ENCODE measurements around the gene CLDN5.

DNA sequence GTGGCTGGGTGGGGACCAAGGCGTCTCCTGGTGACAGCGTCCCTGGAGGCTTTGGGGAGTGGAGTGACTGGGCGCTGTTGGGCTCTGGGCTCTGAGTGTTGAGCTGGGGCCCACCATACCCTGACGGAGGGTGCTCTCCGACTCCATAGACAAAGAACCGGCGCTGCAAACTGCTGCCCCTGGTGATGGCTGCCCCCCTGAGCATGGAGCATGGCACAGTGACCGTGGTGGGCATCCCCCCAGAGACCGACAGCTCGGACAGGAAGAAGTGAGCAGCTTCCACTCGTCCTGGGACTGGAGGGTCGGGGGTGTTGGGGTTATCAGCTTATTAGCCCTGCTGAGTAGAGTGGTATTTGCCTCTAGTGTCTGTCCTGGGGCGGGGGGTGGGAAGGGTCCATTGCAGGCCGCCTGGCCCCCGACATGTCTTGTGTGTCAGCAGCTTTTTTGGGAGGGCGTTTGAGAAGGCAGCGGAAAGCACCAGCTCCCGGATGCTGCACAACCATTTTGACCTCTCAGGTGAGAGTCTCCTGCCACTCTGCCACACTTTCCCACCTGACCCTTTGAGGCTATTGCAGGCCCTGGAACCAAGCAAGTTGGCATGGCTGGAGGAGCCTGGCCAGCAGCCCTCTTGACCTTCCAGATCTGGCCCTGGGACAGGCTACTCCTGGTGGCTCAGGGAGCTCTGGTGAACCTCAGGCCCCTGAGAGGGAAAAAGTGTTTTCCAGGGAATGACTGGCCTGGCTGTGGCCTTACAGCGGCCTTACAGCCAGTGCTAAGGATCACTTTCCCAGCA, 7.6 kb downstream of the CLDN5 start:
- TF ChIP-seq, protein P1, sequence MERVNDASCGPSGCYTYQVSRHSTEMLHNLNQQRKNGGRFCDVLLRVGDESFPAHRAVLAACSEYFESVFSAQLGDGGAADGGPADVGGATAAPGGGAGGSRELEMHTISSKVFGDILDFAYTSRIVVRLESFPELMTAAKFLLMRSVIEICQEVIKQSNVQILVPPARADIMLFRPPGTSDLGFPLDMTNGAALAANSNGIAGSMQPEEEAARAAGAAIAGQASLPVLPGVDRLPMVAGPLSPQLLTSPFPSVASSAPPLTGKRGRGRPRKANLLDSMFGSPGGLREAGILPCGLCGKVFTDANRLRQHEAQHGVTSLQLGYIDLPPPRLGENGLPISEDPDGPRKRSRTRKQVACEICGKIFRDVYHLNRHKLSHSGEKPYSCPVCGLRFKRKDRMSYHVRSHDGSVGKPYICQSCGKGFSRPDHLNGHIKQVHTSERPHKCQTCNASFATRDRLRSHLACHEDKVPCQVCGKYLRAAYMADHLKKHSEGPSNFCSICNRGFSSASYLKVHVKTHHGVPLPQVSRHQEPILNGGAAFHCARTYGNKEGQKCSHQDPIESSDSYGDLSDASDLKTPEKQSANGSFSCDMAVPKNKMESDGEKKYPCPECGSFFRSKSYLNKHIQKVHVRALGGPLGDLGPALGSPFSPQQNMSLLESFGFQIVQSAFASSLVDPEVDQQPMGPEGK (tag by site-specific recombination; IDR thresholded peaks at IDR 0.05), result no peak
- TF ChIP-seq GLIS1 (tag by site-specific recombination; IDR thresholded peaks at IDR 0.05) (no peak), ZBTB1 (tag by site-specific recombination; IDR thresholded peaks at IDR 0.05) (no peak), ZFHX2 (tag by site-specific recombination; conservative IDR thresholded peaks at IDR 0.05) (no peak), OSR2 (tag by site-specific recombination; IDR thresholded peaks at IDR 0.05) (no peak), PBX3 (CRISPR knock-in tag; IDR thresholded peaks at IDR 0.05) (no peak), ZNF514 (tag by site-specific recombination; IDR thresholded peaks at IDR 0.05) (no peak), KLF16 (tag by site-specific recombination; IDR thresholded peaks at IDR 0.05) (no peak), ZNF623 (tag by site-specific recombination; IDR thresholded peaks at IDR 0.05) (no peak), CTCF (tag by site-specific recombination; IDR thresholded peaks at IDR 0.05) (no peak), YY1 (tag by site-specific recombination; IDR thresholded peaks at IDR 0.05) (no peak), ZFP41 (tag by site-specific recombination; IDR thresholded peaks at IDR 0.05; ENCODE audit: borderline replicate concordance) (no peak)
- TF ChIP-seq, protein P2, sequence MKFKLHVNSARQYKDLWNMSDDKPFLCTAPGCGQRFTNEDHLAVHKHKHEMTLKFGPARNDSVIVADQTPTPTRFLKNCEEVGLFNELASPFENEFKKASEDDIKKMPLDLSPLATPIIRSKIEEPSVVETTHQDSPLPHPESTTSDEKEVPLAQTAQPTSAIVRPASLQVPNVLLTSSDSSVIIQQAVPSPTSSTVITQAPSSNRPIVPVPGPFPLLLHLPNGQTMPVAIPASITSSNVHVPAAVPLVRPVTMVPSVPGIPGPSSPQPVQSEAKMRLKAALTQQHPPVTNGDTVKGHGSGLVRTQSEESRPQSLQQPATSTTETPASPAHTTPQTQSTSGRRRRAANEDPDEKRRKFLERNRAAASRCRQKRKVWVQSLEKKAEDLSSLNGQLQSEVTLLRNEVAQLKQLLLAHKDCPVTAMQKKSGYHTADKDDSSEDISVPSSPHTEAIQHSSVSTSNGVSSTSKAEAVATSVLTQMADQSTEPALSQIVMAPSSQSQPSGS (tag by site-specific recombination; IDR thresholded peaks at IDR 0.05; ENCODE audit: low read depth), result no peak
